ENCODE data around the gene CENPO. TPM values are rescaled to one million over a fixed set of nuclear protein-coding genes. Genes with fewer than 3 reads are reported as not detected.

Gene CENPO
- total RNA-seq, 1 experiment from 2014 or later = 39.3 TPM

GRCh38 chr2:24853046-24853445 is 59.8 kb downstream of the CENPO start:
- Histone ChIP-seq H3K4me1 (ENCODE audit: control insufficient read depth, insufficient read depth, low read length) (no peaks in the 10 kb centered on the region), H3K27ac (ENCODE audit: low read length) (no peak overlapping the region), H3K4me3 (ENCODE audit: low read depth in 2 of 2, low read length in 2 of 2) (no peak overlapping the region), H3K36me3 (ENCODE audit: control insufficient read depth, insufficient read depth, low read length) (no peaks in the 10 kb centered on the region), H3K27me3 (ENCODE audit: control insufficient read depth, insufficient read depth, low read length) (no peaks in the 10 kb centered on the region), H3K9me3 (ENCODE audit: control insufficient read depth, insufficient read depth, low read depth, low read length) (no peaks in the 10 kb centered on the region)
- DNase-seq (ENCODE audit: low read depth, low spot score) = no peak
- no TSS peak for BruUV-seq (replicated peaks)
- ChIA-PET POLR2A (no interaction called here), CTCF (no interaction called here)
- intact Hi-C loops (cut with micrococcal nuclease; ENCODE audit: unreplicated experiment) = no loop called here
- in situ Hi-C loops (cut with HindIII; ENCODE audit: low pct_unique_long_range_greater_than_20kb, low sequenced_read_pairs) = no loop called here
- ATAC-seq = no peak
- no peak for TF ChIP-seq CTCF (IDR thresholded peaks at IDR 0.05)
- no peak for TF ChIP-seq SIN3A (IDR thresholded peaks at IDR 0.05; ENCODE audit: borderline replicate concordance, insufficient read depth, low read depth, low read length)
- TF ChIP-seq POLR2AphosphoS5 (IDR thresholded peaks at IDR 0.05; ENCODE audit: low read depth, low read length) = no peak
- no peak for TF ChIP-seq REST (IDR thresholded peaks at IDR 0.05; ENCODE audit: insufficient read depth in 1 of 2, low read depth in 2 of 2, low read length in 1 of 2)
- no peak for TF ChIP-seq TCF7L2 (IDR thresholded peaks at IDR 0.05; ENCODE audit: low read depth, low read length)

GRCh38 chr2:24853996-24854395 is 60.8 kb downstream of the CENPO start:
- intact Hi-C loops (cut with micrococcal nuclease; ENCODE audit: unreplicated experiment) = no loop called here
- H3K9me3 ChIP-seq (ENCODE audit: control insufficient read depth, insufficient read depth, low read depth, low read length) = no peaks in the 10 kb centered on the region
- no peaks in the 10 kb centered on the region for H3K36me3 ChIP-seq (ENCODE audit: control insufficient read depth, insufficient read depth, low read length)
- ATAC-seq (no peak), DNase-seq (ENCODE audit: low read depth, low spot score) (no peak)
- H3K27ac ChIP-seq (ENCODE audit: low read length) = no peak overlapping the region
- CTCF ChIA-PET = no interaction called here
- POLR2A ChIA-PET = no interaction called here
- H3K4me3 ChIP-seq (ENCODE audit: low read depth in 2 of 2, low read length in 2 of 2) = no peak overlapping the region
- in situ Hi-C loops (cut with HindIII; ENCODE audit: low pct_unique_long_range_greater_than_20kb, low sequenced_read_pairs) = no loop called here
- H3K27me3 ChIP-seq (ENCODE audit: control insufficient read depth, insufficient read depth, low read length) = no peaks in the 10 kb centered on the region
- H3K4me1 ChIP-seq (ENCODE audit: control insufficient read depth, insufficient read depth, low read length) = no peaks in the 10 kb centered on the region
- TF ChIP-seq POLR2AphosphoS5 (IDR thresholded peaks at IDR 0.05; ENCODE audit: low read depth, low read length) (no peak), SIN3A (IDR thresholded peaks at IDR 0.05; ENCODE audit: borderline replicate concordance, insufficient read depth, low read depth, low read length) (no peak), CTCF (IDR thresholded peaks at IDR 0.05) (no peak), REST (IDR thresholded peaks at IDR 0.05; ENCODE audit: insufficient read depth in 1 of 2, low read depth in 2 of 2, low read length in 1 of 2) (no peak), TCF7L2 (IDR thresholded peaks at IDR 0.05; ENCODE audit: low read depth, low read length) (no peak)
- no TSS peak for BruUV-seq (replicated peaks)
